Naive thymus-derived CD8-positive, alpha-beta T cell (primary cell): ENCODE measurements around the gene LTC4S. TPM values are rescaled to one million over a fixed set of nuclear protein-coding genes. Genes with fewer than 3 reads are reported as not detected.

ENCODE experiments used
- ATAC-seq, 2 donors: fragments of 150-1000 bp; cut with Tn5 transposase in 1 of 2; sonication (Bioruptor Pico), chemical (Tn5 transposase) in 1 of 2; 1 replicate in 1 of 2; 2 replicates in 1 of 2; pipeline ENCODE4 v1.10.0; 2021; ENCODE audit warnings: mild to moderate bottlenecking in 2 of 2, moderate library complexity in 2 of 2
- POLR2A ChIA-PET: fragments of 350-600 bp; sonication (Branson Sonifier 250); formaldehyde crosslinking; loops from one replicate; lab custom pipeline; 2021; ENCODE audit warnings: antibody characterized with exemption; lab: Charles Lee
- DNase-seq, 10 donors: peaks; one replicate each; pipeline versions ENCODE4 v3.0.0 to v3.0.0-alpha.2; 2020 to 2022
- H3K27ac Mint-ChIP-seq, 10 donors: one replicate each; pipeline ENCODE4 v1.8.0; 2020 to 2022; ENCODE audit warnings: mild to moderate bottlenecking in 10 of 10, mixed read lengths in 10 of 10, moderate library complexity in 4 of 10, inconsistent platforms in 1 of 10
- H3K27me3 Mint-ChIP-seq, 5 donors: one replicate each; pipeline ENCODE4 v1.8.0; 2021 to 2022; ENCODE audit warnings: mixed read lengths in 5 of 5
- H3K36me3 Mint-ChIP-seq, 3 donors: one replicate each; pipeline ENCODE4 v1.8.0; 2020 to 2022; ENCODE audit warnings: mixed read lengths in 3 of 3, mild to moderate bottlenecking in 2 of 3, inconsistent platforms in 1 of 3
- H3K4me1 Mint-ChIP-seq, 4 donors: one replicate each; pipeline ENCODE4 v1.8.0; 2021 to 2022; ENCODE audit warnings: mixed read lengths in 4 of 4
- H3K4me3 Mint-ChIP-seq, 10 donors: one replicate each; pipeline ENCODE4 v1.8.0; 2020 to 2022; ENCODE audit warnings: mild to moderate bottlenecking in 10 of 10, mixed read lengths in 10 of 10, moderate library complexity in 6 of 10, inconsistent platforms in 1 of 10
- H3K9me3 Mint-ChIP-seq, 9 donors: one replicate each; pipeline ENCODE4 v1.8.0; 2020 to 2022; ENCODE audit warnings: mixed read lengths in 9 of 9, mild to moderate bottlenecking in 3 of 9, inconsistent platforms in 1 of 9, moderate library complexity in 1 of 9
- polyA plus RNA-seq, 3 donors: library from polyadenylated mRNA; unstranded; fragments of 300-500 nt; fragmentation: Illumina TruSeq; gene quantifications; one replicate each; pipeline ENCODE4 v1.2.3, GENCODE V29; 2021
- total RNA-seq, 8 experiments: library from RNA in 2 of 8; stranded (reverse) in 2 of 8; gene quantifications; one replicate each; pipeline ENCODE4 v1.2.3 and lab custom pipeline; 2021 to 2026

The LTC4S gene
- total and polyA plus RNA-seq, 5 experiments from 2014 or later, result 1.5 to 6.1 (median 2.9) TPM

DNA sequence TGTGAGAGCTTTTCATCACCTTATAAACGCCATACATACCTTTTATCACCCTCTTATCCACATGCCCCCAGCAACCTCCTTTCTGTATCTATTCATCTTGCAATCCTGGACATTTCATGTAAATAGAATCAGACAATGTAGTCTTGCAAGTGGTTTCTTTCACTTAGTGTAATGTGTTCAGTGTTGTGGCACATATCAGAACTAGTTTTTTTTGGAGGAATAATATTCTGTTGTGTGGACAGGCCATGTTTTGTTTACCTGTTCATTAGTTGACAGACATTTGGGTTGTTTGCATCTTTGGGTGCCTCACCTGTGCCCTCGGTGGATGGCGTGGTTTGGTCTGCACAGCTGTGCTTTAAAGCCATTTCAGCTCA lies 28.3 kb downstream of the LTC4S start:
- no peaks in the 10 kb centered on the region for H3K9me3 Mint-ChIP-seq
- H3K36me3 Mint-ChIP-seq, result peaks cover 0 to 44% (median 4%) of the 10 kb centered on the region in 3 donors
- POLR2A ChIA-PET, result interaction anchor here (0.7 to 6.8 kb wide), 11 partner anchors 9 to 198 kb away, joined by 3 to 154 read pairs (median 4); partner anchors contain the start of genes HNRNPH1, LTC4S, MGAT4B and MRNIP
- peak overlapping the region; percentile 92 to 99 (median 95) for H3K4me3 Mint-ChIP-seq
- H3K27me3 Mint-ChIP-seq, result peaks cover 0 to 2% (median 0%) of the 10 kb centered on the region in 5 donors
- H3K4me1 Mint-ChIP-seq, result peaks cover 34 to 63% (median 61%) of the 10 kb centered on the region in 4 donors
- H3K27ac Mint-ChIP-seq, result peak overlapping the region; percentile 92 to 99 (median 98)
- ATAC-seq (no peak), DNase-seq (no peak)

DNA sequence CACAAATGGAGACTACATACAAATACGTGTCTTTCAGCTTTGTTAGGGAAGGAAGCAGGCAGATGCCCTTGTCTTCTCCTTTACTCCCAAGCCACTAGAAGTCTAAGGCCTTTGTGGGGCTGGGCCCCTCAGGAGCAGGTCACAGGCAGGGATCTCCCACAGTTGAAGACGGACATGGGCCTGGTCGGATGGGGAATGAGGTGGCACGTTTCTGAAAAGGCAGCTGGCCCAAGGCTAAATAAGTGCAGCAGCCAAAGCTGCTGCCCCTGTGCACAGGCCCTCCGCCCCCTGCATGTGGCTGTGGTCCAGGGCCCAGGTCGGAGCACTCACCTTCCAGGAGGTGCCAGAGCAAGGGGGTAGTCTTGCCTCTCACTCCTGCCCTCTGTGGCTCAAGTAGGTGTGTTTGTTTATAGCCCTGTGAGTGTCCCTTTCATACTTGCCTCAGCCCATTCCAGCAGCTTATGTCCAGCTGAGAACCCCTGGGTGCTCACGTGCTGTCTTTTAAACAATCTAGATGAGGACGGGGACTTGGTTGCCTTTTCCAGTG lies 28.7 kb downstream of the LTC4S start:
- peak overlapping the region; percentile 92 to 99 (median 95) for H3K4me3 Mint-ChIP-seq
- H3K27ac Mint-ChIP-seq, result peak overlapping the region; percentile 92 to 99 (median 98)
- H3K9me3 Mint-ChIP-seq, result no peaks in the 10 kb centered on the region
- POLR2A ChIA-PET, result interaction anchor here (0.6 to 6.8 kb wide), 11 partner anchors 9 to 199 kb away, joined by 3 to 154 read pairs (median 4); partner anchors contain the start of genes HNRNPH1, LTC4S, MGAT4B and MRNIP
- ATAC-seq (no peak), DNase-seq (no peak)
- peaks cover 0 to 2% (median 0%) of the 10 kb centered on the region in 5 donors for H3K27me3 Mint-ChIP-seq
- H3K4me1 Mint-ChIP-seq, result peaks cover 34 to 62% (median 58%) of the 10 kb centered on the region in 4 donors
- H3K36me3 Mint-ChIP-seq, result peaks cover 0 to 49% (median 4%) of the 10 kb centered on the region in 3 donors

DNA sequence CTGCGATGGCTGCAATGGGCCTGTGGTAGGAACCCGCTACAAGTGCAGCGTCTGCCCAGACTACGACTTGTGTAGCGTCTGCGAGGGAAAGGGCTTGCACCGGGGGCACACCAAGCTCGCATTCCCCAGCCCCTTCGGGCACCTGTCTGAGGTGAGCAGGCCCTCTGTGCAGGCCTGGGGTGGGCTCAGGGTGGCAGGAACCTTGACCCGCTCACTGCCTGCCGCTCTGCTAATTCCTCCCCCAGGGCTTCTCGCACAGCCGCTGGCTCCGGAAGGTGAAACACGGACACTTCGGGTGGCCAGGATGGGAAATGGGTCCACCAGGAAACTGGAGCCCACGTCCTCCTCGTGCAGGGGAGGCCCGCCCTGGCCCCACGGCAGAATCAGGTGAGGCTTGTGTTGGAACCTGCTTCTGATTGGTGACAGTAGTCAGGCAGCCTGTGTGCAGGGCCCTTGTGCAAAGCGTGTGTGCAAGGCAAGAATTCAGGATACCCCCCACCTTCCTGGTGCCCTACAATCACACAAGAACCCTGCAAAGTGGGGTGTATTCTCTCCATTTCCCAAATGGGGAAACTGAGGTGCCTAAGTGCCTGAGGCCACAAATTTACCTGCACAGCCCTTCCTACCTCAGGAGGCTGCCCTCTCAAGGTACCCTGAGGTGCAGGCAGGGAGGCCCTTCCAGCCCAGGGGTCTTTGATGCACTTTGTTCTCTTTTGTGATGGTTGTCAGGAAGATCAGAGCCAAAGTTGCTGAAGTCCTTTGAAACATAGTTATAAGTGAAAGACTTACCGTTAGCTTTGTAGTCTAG lies 30.4 kb downstream of the LTC4S start:
- Mint-ChIP-seq H3K4me3 (peak overlapping the region in 4 of 10 donors; percentile 4 to 52 (median 28)), H3K36me3 (peaks cover 0 to 64% (median 10%) of the 10 kb centered on the region in 3 donors), H3K27ac (peak overlapping the region in 4 of 10 donors; percentile 44 to 89 (median 76)), H3K27me3 (peaks cover 0 to 2% (median 0%) of the 10 kb centered on the region in 5 donors), H3K4me1 (peaks cover 33 to 56% (median 50%) of the 10 kb centered on the region in 4 donors), H3K9me3 (no peaks in the 10 kb centered on the region)
- ATAC-seq, result no peak
- POLR2A ChIA-PET, result interaction anchor here (0.6 to 6.8 kb wide), 7 partner anchors 10 to 38 kb away, joined by 3 to 154 read pairs (median 3); partner anchors contain the start of gene MGAT4B
- DNase-seq, result no peak

DNA sequence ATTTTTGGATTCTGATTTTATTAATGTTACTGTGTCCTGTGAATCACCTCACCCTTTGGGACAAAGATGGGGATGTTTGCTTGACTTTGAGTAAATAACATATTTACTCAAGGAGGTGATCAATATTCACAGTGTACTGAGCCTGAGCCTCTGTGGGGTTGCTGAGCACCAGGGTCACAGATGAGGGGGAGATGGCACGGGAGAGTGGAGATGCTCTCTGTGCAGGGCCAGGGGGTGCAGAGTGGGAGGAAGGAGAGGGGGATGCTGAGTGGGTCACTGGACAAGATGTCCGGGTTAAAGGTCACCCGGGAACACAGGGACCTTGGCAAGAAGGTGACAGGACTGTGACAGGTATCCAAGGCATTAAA lies 30.9 kb downstream of the LTC4S start:
- DNase-seq (no peak), ATAC-seq (no peak)
- POLR2A ChIA-PET, result interaction anchor here (0.6 to 1.4 kb wide), 3 partner anchors 13 to 28 kb away, joined by 3 to 4 read pairs (median 3); no protein-coding TSS in a partner anchor
- Mint-ChIP-seq H3K4me1 (peaks cover 30 to 51% (median 47%) of the 10 kb centered on the region in 4 donors), H3K36me3 (peaks cover 0 to 70% (median 10%) of the 10 kb centered on the region in 3 donors), H3K9me3 (no peaks in the 10 kb centered on the region), H3K27ac (peak overlapping the region in 5 of 10 donors; percentile 44 to 89 (median 75)), H3K27me3 (peaks cover 0 to 2% (median 0%) of the 10 kb centered on the region in 5 donors), H3K4me3 (peak overlapping the region in 3 of 10 donors; percentile 10 to 47 (median 12))

DNA sequence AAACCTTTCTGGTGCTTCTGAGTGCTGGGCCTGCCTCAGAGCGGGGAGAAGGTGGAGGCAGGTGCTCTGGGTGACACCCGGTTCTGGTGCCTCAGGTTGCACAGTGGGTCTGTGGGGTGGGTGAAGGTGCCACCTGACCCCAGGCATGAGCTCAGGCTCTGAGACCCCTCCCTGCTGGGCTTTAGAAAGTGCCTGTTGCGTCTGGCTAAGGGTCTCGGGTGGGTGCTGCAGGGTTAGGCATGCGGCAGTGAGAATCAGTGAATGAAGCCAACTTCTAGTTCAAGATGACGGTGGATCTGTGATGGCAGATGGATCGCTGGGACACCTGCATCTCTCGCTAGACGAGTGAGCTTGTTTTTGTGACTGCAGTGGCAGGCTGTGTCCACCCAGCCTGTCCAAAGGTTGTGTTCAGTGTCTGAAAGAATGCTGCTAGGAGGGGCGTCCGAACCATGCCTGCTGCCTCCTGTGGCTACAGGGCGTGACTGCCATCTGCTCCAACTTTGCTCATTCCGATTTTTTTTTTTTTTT lies 31.9 kb downstream of the LTC4S start:
- H3K4me3 Mint-ChIP-seq, result no peak overlapping the region
- H3K36me3 Mint-ChIP-seq, result peaks cover 0 to 79% (median 13%) of the 10 kb centered on the region in 3 donors
- peak overlapping the region in 3 of 10 donors; percentile 8 to 55 (median 44) for H3K27ac Mint-ChIP-seq
- POLR2A ChIA-PET, result interaction anchor here (0.7 to 1.4 kb wide), 3 partner anchors 29 to 81 kb away, joined by 3 to 4 read pairs (median 3); partner anchors contain the start of gene LTC4S
- H3K27me3 Mint-ChIP-seq, result peaks cover 0 to 2% (median 0%) of the 10 kb centered on the region in 5 donors
- DNase-seq, result no peak
- H3K4me1 Mint-ChIP-seq, result peaks cover 26 to 46% (median 40%) of the 10 kb centered on the region in 4 donors
- no peaks in the 10 kb centered on the region for H3K9me3 Mint-ChIP-seq
- no peak for ATAC-seq

DNA sequence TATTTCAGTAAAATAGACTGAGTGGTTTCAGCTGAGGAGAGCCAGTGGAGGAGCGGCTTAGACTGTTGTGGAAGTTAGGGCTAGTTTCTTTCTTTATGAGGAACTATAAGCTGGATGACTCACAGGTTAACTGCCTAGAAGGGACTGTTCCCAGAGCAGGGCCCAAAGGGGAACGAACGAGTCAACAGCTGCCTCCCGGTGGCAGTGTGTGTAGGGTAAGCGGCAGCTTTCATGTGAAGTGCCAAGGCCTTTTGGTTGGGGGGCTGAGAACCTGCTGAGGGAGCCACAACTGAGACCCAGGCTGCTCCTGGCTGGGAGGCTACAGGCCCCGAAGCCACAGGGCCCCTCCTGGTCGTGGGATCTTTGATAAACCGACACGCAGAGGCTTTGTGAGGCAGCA lies 33.9 kb downstream of the LTC4S start:
- Mint-ChIP-seq H3K9me3 (no peaks in the 10 kb centered on the region), H3K27me3 (no peaks in the 10 kb centered on the region), H3K36me3 (peaks cover 0 to 96% (median 15%) of the 10 kb centered on the region in 3 donors), H3K4me1 (peaks cover 16 to 33% (median 27%) of the 10 kb centered on the region in 4 donors), H3K27ac (peak overlapping the region in 9 of 10 donors; percentile 27 to 82 (median 67)), H3K4me3 (no peak overlapping the region)
- DNase-seq (no peak), ATAC-seq (peak in 1 of 2 donors; percentile 19)
- POLR2A ChIA-PET, result no interaction called here

DNA sequence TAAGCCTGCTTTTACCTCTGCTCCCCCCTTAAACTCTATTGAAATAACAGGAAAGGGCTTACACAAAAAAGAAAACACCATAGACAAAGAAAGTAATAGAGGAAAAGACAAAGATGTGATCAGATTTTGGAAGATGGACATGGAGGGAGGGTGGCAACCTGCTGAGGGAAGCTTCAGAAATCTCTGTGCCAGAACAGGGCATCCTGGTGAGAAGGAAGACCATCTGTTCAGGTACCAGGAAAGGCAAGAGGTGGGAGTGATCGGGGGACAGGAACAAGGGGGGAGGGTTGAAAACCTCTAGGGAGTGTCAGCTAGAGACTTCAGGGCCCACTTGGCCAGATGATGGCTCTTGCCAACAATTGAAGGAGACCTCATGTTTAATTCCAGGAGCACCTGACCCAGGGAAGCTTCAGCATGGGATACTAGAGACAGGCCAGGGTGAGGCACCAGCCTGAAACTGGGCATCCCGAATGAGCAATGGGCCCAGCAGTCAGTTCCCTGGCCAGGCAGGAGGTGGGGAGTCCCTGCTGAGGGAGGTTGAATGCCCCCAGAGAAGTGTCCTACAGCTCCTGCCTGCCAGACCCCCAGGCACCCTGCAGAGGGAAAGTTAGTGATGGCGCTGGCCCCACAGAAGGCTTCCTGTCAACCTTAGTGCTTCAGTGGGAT lies 35.1 kb downstream of the LTC4S start:
- H3K9me3 Mint-ChIP-seq, result no peaks in the 10 kb centered on the region
- POLR2A ChIA-PET, result interaction anchor here (0.7 to 1.6 kb wide), 3 partner anchors 10 to 124 kb away, joined by 3 to 4 read pairs (median 4); no protein-coding TSS in a partner anchor
- H3K27ac Mint-ChIP-seq, result peak overlapping the region; percentile 6 to 93 (median 72)
- H3K4me1 Mint-ChIP-seq, result peaks cover 16 to 26% (median 21%) of the 10 kb centered on the region in 4 donors
- ATAC-seq (no peak), DNase-seq (no peak)
- H3K36me3 Mint-ChIP-seq, result peaks cover 5 to 98% (median 22%) of the 10 kb centered on the region in 3 donors
- H3K4me3 Mint-ChIP-seq, result no peak overlapping the region
- no peaks in the 10 kb centered on the region for H3K27me3 Mint-ChIP-seq

DNA sequence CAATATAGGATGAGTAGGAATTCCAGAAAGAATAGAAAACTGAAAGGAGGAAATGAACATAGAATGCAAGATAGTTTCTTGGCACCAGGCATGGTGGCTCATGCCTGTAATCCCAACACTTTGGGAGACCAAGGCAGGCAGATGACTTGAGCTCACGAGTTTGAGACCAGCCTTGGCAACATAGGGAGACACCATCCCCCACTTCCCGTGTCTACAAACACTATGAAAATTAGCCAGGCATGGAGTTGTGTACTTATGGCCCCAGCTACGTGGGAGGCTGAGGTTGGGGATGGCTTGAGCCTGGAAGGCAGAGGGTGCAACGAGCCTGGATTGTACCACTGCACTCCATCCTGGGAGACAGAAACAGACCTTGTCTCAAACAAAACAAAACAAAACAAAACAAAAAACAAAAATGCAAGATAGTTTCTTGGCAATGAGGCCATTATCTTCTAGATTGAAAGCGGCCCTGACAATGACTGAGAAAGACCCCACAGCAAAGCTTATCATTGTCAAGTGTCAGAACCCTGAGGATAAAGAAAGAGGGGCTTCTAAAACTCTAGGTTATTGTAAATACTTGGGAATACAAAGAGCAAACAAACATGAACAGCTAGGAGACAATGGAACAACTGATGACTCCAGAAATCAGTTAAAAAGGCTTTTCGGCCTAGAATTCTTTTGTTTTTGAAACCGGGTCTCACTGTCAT lies 36.1 kb downstream of the LTC4S start:
- peak overlapping the region in 7 of 10 donors; percentile 45 to 93 (median 82) for H3K27ac Mint-ChIP-seq
- ATAC-seq (no peak), DNase-seq (no peak)
- H3K4me3 Mint-ChIP-seq, result no peak overlapping the region
- no peaks in the 10 kb centered on the region for H3K9me3 Mint-ChIP-seq
- peaks cover 7 to 21% (median 16%) of the 10 kb centered on the region in 4 donors for H3K4me1 Mint-ChIP-seq
- peaks cover 5 to 92% (median 19%) of the 10 kb centered on the region in 3 donors for H3K36me3 Mint-ChIP-seq
- POLR2A ChIA-PET, result interaction anchor here (1.6 kb wide), 1 partner anchor 11 kb away, joined by 4 read pairs; no protein-coding TSS in a partner anchor
- H3K27me3 Mint-ChIP-seq, result no peaks in the 10 kb centered on the region

DNA sequence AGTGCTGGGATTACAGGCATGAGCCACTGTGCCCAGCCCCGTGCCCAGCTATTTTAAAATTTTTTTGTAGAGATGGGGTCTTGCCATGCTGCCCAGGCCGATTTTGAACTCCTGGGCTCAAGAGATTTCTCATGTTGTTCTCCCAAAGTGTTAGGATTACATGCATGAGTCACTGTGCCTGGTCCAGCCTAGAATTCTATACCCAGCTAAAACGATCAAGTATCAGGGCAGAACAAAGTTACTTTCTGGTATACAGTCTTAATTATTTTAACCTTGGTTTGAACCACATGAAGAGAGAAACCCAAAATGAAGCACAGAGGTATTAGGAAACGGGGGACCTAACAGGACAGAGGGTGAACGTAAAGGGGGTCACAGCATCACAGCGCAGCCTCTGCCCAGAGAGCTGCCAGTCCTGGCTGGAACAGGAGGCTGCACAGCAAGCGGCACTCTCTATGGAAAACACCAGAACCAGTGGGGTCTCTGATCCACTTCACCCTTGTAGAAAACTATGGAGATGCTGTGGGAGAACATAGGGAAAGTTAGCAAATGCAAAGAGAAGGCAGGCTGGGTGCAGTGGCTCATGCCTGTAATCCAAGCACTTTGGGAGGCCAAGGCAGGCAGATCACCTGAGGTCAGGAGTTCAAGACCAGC lies 37.2 kb downstream of the LTC4S start:
- POLR2A ChIA-PET, result interaction anchor here (1.0 kb wide), 1 partner anchor 9 kb away, joined by 3 read pairs; no protein-coding TSS in a partner anchor
- ATAC-seq (no peak), DNase-seq (no peak)
- H3K4me1 Mint-ChIP-seq, result peaks cover 10 to 20% (median 16%) of the 10 kb centered on the region in 4 donors
- no peak overlapping the region for H3K4me3 Mint-ChIP-seq
- peak overlapping the region in 6 of 10 donors; percentile 19 to 78 (median 44) for H3K27ac Mint-ChIP-seq
- H3K9me3 Mint-ChIP-seq, result no peaks in the 10 kb centered on the region
- no peaks in the 10 kb centered on the region for H3K27me3 Mint-ChIP-seq
- H3K36me3 Mint-ChIP-seq, result peaks cover 7 to 92% (median 20%) of the 10 kb centered on the region in 3 donors

DNA sequence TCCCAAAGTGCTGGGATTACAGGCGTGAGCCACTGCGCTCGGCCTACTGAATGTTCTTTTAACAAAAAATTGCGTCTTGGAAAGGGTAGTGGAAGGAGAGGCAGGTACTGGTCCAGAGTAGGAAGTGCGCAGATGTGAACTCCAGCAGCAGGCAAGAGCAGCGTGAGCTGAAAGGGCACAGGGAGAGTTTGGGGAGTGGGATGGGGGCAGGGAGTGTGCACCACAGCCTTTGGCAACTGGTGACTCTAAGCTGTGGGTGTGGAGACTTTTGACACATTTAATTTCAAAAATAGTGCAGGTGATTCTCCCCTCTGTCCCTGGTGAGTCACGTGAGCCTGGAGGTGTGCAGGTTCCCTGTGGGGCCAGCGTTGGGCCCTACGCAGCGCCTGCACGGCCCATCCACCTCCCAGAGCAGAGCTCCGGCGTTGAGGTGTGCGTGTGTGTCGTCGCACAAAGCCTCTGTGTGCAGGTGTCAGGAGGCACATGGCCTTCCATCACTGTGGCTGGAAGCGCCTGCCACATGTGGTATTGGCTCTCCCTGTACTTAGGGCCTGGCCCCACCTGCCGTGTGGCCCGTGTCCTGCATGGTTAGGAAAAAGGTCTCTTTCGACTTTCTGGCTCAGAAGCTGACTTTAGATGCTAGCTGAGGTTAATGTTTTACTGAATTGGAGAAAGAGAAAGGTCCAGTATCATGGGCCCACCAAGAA lies 38.4 kb downstream of the LTC4S start:
- Mint-ChIP-seq H3K4me1 (peaks cover 20 to 29% (median 25%) of the 10 kb centered on the region in 4 donors), H3K9me3 (no peaks in the 10 kb centered on the region), H3K4me3 (no peak overlapping the region), H3K27ac (peak overlapping the region in 6 of 10 donors; percentile 5 to 80 (median 41)), H3K27me3 (no peaks in the 10 kb centered on the region), H3K36me3 (peaks cover 12 to 92% (median 28%) of the 10 kb centered on the region in 3 donors)
- POLR2A ChIA-PET, result interaction anchor here (1.2 to 1.7 kb wide), 2 partner anchors 30 to 153 kb away, joined by 3 to 5 read pairs; no protein-coding TSS in a partner anchor
- DNase-seq (no peak), ATAC-seq (no peak)
